ENCODE data around the gene ATP6V0B. TPM values are rescaled to one million over a fixed set of nuclear protein-coding genes. Genes with fewer than 3 reads are reported as not detected.
A peak's percentile ranks its signal among the peaks of the same experiment; 100 is the strongest.

Gene ATP6V0B
- total and polyA plus RNA-seq, 10 of the 15 experiments (the other 5 are each of a cell fraction or from before 2014, with no cell fraction given): 65.3 to 250 (median 144) TPM

DNA sequence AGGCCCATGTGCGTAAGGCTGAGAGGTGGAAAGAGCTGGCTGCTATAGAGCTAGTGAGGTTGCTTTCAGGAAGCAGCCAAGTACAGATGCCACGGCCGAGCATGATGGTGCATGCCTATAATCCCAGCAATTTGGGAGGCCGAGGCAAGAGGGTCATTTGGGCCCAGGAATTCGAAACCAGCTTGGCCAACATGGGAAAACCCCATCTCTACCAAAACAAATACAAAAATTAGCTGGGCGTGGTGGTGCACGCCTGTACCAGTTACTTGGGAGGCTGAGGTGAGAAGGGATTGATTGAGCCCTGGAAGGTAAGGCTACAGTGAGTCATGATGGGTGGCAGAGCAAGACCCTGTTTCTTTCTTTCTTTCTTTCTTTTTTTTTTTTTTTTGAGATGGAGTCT, 19.3 kb downstream of the ATP6V0B start (continued):
- TF ChIP-seq POU2F2 (IDR thresholded peaks at IDR 0.05; ENCODE audit: borderline replicate concordance, low read depth, low read length) (no peak), RAD51 (IDR thresholded peaks at IDR 0.05) (no peak), CHD2 (IDR thresholded peaks at IDR 0.05; ENCODE audit: borderline replicate concordance, low read depth, low read length) (no peak)
- TF ChIP-seq, protein P1, sequence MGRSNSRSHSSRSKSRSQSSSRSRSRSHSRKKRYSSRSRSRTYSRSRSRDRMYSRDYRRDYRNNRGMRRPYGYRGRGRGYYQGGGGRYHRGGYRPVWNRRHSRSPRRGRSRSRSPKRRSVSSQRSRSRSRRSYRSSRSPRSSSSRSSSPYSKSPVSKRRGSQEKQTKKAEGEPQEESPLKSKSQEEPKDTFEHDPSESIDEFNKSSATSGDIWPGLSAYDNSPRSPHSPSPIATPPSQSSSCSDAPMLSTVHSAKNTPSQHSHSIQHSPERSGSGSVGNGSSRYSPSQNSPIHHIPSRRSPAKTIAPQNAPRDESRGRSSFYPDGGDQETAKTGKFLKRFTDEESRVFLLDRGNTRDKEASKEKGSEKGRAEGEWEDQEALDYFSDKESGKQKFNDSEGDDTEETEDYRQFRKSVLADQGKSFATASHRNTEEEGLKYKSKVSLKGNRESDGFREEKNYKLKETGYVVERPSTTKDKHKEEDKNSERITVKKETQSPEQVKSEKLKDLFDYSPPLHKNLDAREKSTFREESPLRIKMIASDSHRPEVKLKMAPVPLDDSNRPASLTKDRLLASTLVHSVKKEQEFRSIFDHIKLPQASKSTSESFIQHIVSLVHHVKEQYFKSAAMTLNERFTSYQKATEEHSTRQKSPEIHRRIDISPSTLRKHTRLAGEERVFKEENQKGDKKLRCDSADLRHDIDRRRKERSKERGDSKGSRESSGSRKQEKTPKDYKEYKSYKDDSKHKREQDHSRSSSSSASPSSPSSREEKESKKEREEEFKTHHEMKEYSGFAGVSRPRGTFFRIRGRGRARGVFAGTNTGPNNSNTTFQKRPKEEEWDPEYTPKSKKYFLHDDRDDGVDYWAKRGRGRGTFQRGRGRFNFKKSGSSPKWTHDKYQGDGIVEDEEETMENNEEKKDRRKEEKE (IDR thresholded peaks at IDR 0.05): no peak

DNA sequence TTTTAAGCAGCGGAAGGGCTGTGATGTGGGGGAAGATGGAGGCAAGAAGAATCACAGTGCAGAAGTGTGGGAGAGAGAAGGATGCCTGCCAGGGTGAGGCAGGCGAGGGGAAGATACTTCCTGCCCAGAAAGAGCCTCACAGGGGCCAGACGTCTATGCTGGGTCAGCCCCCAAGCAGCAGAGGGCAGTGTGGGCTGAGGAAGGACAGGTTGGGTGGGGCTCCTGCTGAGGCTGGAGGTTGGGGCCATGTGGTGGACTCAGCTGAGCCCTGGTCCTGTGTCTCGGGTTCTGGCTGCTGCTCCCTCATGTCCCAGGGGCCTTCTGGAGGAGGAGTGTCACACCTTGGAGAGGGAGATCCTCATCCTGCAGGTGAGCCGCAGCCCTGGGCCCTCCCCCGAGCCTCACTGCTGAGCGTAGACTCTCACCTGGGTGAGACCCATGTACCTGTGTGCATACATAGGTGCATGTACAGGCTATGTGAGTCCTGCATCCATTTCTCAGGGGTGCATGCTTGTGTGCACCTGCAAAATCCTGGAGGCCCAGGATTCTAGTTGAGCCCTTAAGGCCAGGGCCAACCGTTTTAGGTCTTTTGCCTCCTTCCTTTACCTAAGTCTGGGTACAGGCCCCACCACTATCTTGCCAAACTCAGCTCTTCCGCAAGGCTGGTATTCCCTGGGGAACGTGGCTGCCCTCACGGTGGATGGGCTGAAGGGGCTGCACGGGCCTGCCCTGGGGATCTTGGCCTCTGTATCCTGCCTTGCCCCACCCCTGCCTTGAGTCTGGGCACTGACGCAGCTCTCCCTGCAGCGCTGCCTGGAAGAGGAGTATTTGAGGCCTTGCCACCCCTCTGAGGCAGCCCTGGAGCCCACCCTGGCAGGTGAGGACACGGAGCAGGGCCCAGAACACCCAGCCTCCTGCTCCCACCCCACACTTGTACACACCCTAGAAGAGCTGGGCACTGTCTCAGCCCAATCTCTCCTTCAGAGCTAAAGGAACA, 20.3 kb downstream of the ATP6V0B start:
- ChIA-PET CTCF (interaction anchor here (1.0 to 4.6 kb wide), 5 partner anchors 10 to 60 kb away, joined by 3 to 25 read pairs (median 5); no protein-coding TSS in a partner anchor), POLR2A (no interaction called here)

More for the DNA sequence above, 20.3 kb downstream of the ATP6V0B start:
- FAIRE-seq (no peak), DNase-seq (ENCODE audit: low read depth, low spot score) (no peak), ATAC-seq (peak; percentile 48)
- RAD21 ChIA-PET (ENCODE audit: unreplicated experiment): no interaction called here
- Histone ChIP-seq H3K27me3 (replicated peaks in 1 of 2; ENCODE audit: control insufficient read depth in 2 of 2, insufficient read depth in 2 of 2, low read length in 1 of 2) (no peaks in the 10 kb centered on the region), H3K4me1 (ENCODE audit: control insufficient read depth, insufficient read depth, low read length) (peaks cover 17% of the 10 kb centered on the region), H3K4me3 (no peak overlapping the region), H3K4me2 (ENCODE audit: control insufficient read depth, insufficient read depth) (no peak overlapping the region), H3K36me3 (ENCODE audit: control insufficient read depth in 2 of 2, insufficient read depth in 2 of 2, low read length in 1 of 2) (no peaks in the 10 kb centered on the region), H3K9ac (ENCODE audit: control insufficient read depth, insufficient read depth, low read length) (no peak overlapping the region), H3K79me2 (ENCODE audit: control insufficient read depth, insufficient read depth, low read length) (no peaks in the 10 kb centered on the region), H3K27ac (ENCODE audit: control insufficient read depth, insufficient read depth) (no peak overlapping the region), H2AFZ (ENCODE audit: control insufficient read depth, low read depth, low read length) (no peak overlapping the region), H4K20me1 (ENCODE audit: control insufficient read depth, insufficient read depth) (no peaks in the 10 kb centered on the region), H3K9me3 (replicated peaks; ENCODE audit: control insufficient read depth, insufficient read depth, low read length) (no peaks in the 10 kb centered on the region)
- in situ Hi-C loops (cut with MboI) (no loop called here), intact Hi-C loops (cut with micrococcal nuclease; ENCODE audit: unreplicated experiment) (loop anchor here (5.0 kb wide), 1 partner anchor 37 kb away; the partner anchor contains the start of gene SLC6A9)
- SMC1A ChIA-PET (ENCODE audit: uncharacterized antibody, unreplicated experiment): interaction anchor here (1.6 kb wide), 1 partner anchor 10 kb away, joined by 8 read pairs; no protein-coding TSS in a partner anchor
- WGBS (ENCODE audit: insufficient coverage, insufficient replicate concordance, low lambda C conversion rate, missing lambda C conversion rate): 57% methylated on average over 13 of the region's 15 CpGs
- 0 out of 2 replicates have a peak, but pooled peaks have one; percentile 24 for TF ChIP-seq SMC3 (IDR thresholded peaks at IDR 0.05; ENCODE audit: borderline replicate concordance, low read length)
- TF ChIP-seq, protein P2, sequence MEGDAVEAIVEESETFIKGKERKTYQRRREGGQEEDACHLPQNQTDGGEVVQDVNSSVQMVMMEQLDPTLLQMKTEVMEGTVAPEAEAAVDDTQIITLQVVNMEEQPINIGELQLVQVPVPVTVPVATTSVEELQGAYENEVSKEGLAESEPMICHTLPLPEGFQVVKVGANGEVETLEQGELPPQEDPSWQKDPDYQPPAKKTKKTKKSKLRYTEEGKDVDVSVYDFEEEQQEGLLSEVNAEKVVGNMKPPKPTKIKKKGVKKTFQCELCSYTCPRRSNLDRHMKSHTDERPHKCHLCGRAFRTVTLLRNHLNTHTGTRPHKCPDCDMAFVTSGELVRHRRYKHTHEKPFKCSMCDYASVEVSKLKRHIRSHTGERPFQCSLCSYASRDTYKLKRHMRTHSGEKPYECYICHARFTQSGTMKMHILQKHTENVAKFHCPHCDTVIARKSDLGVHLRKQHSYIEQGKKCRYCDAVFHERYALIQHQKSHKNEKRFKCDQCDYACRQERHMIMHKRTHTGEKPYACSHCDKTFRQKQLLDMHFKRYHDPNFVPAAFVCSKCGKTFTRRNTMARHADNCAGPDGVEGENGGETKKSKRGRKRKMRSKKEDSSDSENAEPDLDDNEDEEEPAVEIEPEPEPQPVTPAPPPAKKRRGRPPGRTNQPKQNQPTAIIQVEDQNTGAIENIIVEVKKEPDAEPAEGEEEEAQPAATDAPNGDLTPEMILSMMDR (IDR thresholded peaks at IDR 0.05 in 2 of 3, conservative IDR thresholded peaks at IDR 0.05 in 1 of 3; ENCODE audit: control insufficient read depth in 2 of 3, extremely low read depth in 1 of 3, insufficient read depth in 1 of 3, low read depth in 3 of 3, low read length in 3 of 3): peak; percentile 30 to 48 (median 37); a peak in 3 of 6 replicates
- peak; percentile 32; the same call in 1 of the 2 replicates for TF ChIP-seq RAD21 (IDR thresholded peaks at IDR 0.05; ENCODE audit: insufficient read depth, low read depth, low read length)
- no peak for TF ChIP-seq ZNF217 (IDR thresholded peaks at IDR 0.05)
- BruUV-seq (replicated peaks): no TSS peak

Data from GM12878 (cell line).